H1 (cell line): ENCODE results near the gene CCT6A. TPM values are rescaled to one million over a fixed set of nuclear protein-coding genes. Genes with fewer than 3 reads are reported as not detected.

Experiments used
- E2F6 ChIP-seq: IDR thresholded peaks from 2 replicates; pipeline ENCODE4 v1.6.1; 2012; ENCODE audit warnings: inconsistent platforms
- HDAC6 ChIP-seq: IDR thresholded peaks from one replicate; pipeline ENCODE4 v1.7.1; 2012; ENCODE audit warnings: low read depth, mild to moderate bottlenecking, inconsistent platforms, low read length, moderate library complexity
- SIRT6 ChIP-seq: IDR thresholded peaks from one replicate; pipeline ENCODE4 v1.7.1; 2012; ENCODE audit warnings: low read length, inconsistent platforms
- SRF ChIP-seq: IDR thresholded peaks from 2 replicates; pipeline ENCODE4 v1.6.1; 2011; ENCODE audit warnings: mild to moderate bottlenecking, low read depth, low read length, moderate library complexity
- TAF7 ChIP-seq: optimal IDR thresholded peaks from 2 replicates; pipeline ENCODE3; 2011; ENCODE audit warnings: low read depth, mild to moderate bottlenecking, inconsistent platforms, low read length, moderate library complexity, borderline replicate concordance
- TBP ChIP-seq: IDR thresholded peaks from 2 replicates; pipeline ENCODE4 v1.6.1; 2011; ENCODE audit warnings: low read depth, low read length, improper control_type of control experiment
- YY1 ChIP-seq: IDR thresholded peaks from 2 replicates; pipeline ENCODE4 v1.6.1; 2011; ENCODE audit warnings: low read depth, mild to moderate bottlenecking, low read length
- polyA plus RNA-seq, 7 experiments: library from polyadenylated mRNA; depleted of rRNA in 3 of 7; stranded (reverse) in 5 of 7; unstranded in 2 of 7; fragments of >200 nt in 5 of 7; fragments of 200-250 nt in 2 of 7; gene quantifications; 1 replicate in 5 of 7; 2 replicates in 1 of 7; 4 replicates in 1 of 7; pipeline versions ENCODE4 v1.2.1 to v1.2.3, GENCODE V29; 2011 to 2013; ENCODE audit warnings: missing spikeins in 2 of 7, mixed read lengths in 2 of 7
- total RNA-seq: library from RNA; stranded (reverse); fragmentation: NEBNext Ultra II Directional; extraction: Animal tissue kit (Norgen Biotek cat#: 25700); gene quantifications from 2 replicates; pipeline ENCODE4 v1.2.1, GENCODE V29; 2021
- TF ChIP-seq, protein P1 (sequence below), 3 experiments: IDR thresholded peaks; 1 replicate in 2 of 3; 2 replicates in 1 of 3; pipeline versions ENCODE4 v1.5.1 to v1.6.1; 2011; ENCODE audit warnings: low read length in 3 of 3, mild to moderate bottlenecking in 3 of 3, inconsistent platforms in 2 of 3, low read depth in 1 of 3, moderate library complexity in 1 of 3; ENCODE audit not compliant: insufficient read depth in 1 of 3; ENCODE audit errors: control extremely low read depth in 1 of 3

The CCT6A gene
- total and polyA plus RNA-seq, 2 of the 8 experiments (the other 6 are each of a cell fraction or from before 2014, with no cell fraction given): 201 to 272 TPM

DNA sequence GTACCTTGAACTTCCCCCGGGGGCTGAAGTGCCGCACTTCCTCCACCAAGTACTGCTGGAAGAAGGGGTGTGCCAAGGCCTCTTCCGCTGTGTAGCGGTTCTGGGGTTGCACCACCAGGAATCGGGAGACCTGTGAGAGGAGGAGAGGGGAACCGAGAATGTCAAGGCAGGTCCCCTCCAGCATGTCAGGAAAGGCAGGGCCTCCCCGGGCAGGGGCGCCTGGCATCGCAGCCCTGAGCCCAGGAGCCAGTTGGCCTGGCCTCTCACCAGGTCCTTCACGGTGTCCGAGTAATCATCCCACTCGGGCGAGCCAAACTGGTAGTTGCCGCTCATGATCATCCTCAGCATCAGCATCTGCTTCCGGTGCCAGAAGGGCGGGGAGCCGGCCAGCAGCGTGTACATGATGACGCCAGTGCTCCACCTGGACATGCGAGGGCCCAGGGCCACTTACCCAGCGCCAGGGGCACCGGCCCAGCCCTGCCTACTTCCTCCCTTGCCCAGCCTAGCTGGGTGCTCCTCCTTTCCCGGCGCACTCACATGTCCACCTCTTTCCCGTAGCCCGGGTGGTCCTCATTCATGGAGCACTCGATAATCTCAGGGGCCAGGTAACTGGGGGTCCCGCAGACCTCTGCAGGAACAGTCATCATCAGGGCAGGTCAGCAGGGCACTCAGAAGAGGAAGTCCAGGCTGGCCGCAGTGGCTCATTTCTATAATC lies 30.2 kb downstream of the CCT6A start (continued):
- no peak for TF ChIP-seq TBP
- no peak for TF ChIP-seq HDAC6
- no peak for TF ChIP-seq SIRT6
- TF ChIP-seq SRF: no peak
- no peak for TF ChIP-seq E2F6
- no peak for TF ChIP-seq YY1
- TF ChIP-seq, protein P1, sequence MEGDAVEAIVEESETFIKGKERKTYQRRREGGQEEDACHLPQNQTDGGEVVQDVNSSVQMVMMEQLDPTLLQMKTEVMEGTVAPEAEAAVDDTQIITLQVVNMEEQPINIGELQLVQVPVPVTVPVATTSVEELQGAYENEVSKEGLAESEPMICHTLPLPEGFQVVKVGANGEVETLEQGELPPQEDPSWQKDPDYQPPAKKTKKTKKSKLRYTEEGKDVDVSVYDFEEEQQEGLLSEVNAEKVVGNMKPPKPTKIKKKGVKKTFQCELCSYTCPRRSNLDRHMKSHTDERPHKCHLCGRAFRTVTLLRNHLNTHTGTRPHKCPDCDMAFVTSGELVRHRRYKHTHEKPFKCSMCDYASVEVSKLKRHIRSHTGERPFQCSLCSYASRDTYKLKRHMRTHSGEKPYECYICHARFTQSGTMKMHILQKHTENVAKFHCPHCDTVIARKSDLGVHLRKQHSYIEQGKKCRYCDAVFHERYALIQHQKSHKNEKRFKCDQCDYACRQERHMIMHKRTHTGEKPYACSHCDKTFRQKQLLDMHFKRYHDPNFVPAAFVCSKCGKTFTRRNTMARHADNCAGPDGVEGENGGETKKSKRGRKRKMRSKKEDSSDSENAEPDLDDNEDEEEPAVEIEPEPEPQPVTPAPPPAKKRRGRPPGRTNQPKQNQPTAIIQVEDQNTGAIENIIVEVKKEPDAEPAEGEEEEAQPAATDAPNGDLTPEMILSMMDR (IDR thresholded peaks at IDR 0.05; ENCODE audit: control extremely low read depth in 1 of 3, insufficient read depth in 1 of 3, low read depth in 1 of 3, low read length in 3 of 3): no peak
- no peak for TF ChIP-seq TAF7
